ENCODE results near the gene TMEM176B. TPM values are rescaled to one million over a fixed set of nuclear protein-coding genes. Genes with fewer than 3 reads are reported as not detected.

TMEM176B gene
- total RNA-seq, 2 experiments from 2014 or later, result not detected

GRCh38 chr7:150797661-150798060 is 2.5 kb downstream of the TMEM176B start:
- DNase-seq, result no peak
- intact Hi-C loops (cut with micrococcal nuclease), result no loop called here
- Mint-ChIP-seq H3K4me1 (ENCODE audit: low read depth) (peaks cover 10% of the 10 kb centered on the region), H3K36me3 (ENCODE audit: low read depth) (no peaks in the 10 kb centered on the region), H3K27me3 (ENCODE audit: low read depth) (peaks cover 39% of the 10 kb centered on the region), H3K4me3 (no peak overlapping the region), H3K27ac (no peak overlapping the region), H3K9me3 (peaks cover 3% of the 10 kb centered on the region)
- CTCF ChIA-PET, result no interaction called here

GRCh38 chr7:150793569-150794238 is 6.5 kb downstream of the TMEM176B start:
- H3K36me3 Mint-ChIP-seq (ENCODE audit: low read depth), result no peaks in the 10 kb centered on the region
- DNase-seq, result no peak
- CTCF ChIA-PET, result interaction anchor here (1.1 to 2.8 kb wide), 2 partner anchors 14 to 83 kb away, joined by 3 to 15 read pairs; no protein-coding TSS in a partner anchor
- H3K27ac Mint-ChIP-seq, result no peak overlapping the region
- peaks cover 11% of the 10 kb centered on the region for H3K27me3 Mint-ChIP-seq (ENCODE audit: low read depth)
- peaks cover 3% of the 10 kb centered on the region for H3K9me3 Mint-ChIP-seq
- no peak overlapping the region for H3K4me3 Mint-ChIP-seq
- no peaks in the 10 kb centered on the region for H3K4me1 Mint-ChIP-seq (ENCODE audit: low read depth)
- intact Hi-C loops (cut with micrococcal nuclease), result no loop called here

- no peaks in the 10 kb centered on the region for H3K36me3 Mint-ChIP-seq (ENCODE audit: low read depth)
- no peak overlapping the region for H3K4me3 Mint-ChIP-seq
- peaks cover 3% of the 10 kb centered on the region for H3K9me3 Mint-ChIP-seq
- no peaks in the 10 kb centered on the region for H3K4me1 Mint-ChIP-seq (ENCODE audit: low read depth)
- CTCF ChIA-PET, result interaction anchor here (0.6 to 2.8 kb wide), 4 partner anchors 12 to 966 kb away, joined by 3 to 15 read pairs (median 3); no protein-coding TSS in a partner anchor
- intact Hi-C loops (cut with micrococcal nuclease), result no loop called here
- no peak for DNase-seq
- no peak overlapping the region for H3K27ac Mint-ChIP-seq
- H3K27me3 Mint-ChIP-seq (ENCODE audit: low read depth), result peaks cover 4% of the 10 kb centered on the region
These were observed 8.3 kb downstream of the TMEM176B start for GRCh38 chr7:150791746-150792452.

GRCh38 chr7:150791304-150791703 is 8.9 kb downstream of the TMEM176B start:
- CTCF ChIA-PET, result interaction anchor here (0.6 kb wide), 1 partner anchor 967 kb away, joined by 3 read pairs; no protein-coding TSS in a partner anchor
- intact Hi-C loops (cut with micrococcal nuclease), result no loop called here
- H3K27ac Mint-ChIP-seq, result no peak overlapping the region

GRCh38 chr7:150790416-150791075 is 9.6 kb downstream of the TMEM176B start:
- intact Hi-C loops (cut with micrococcal nuclease), result no loop called here
- CTCF ChIA-PET, result interaction anchor here (2.1 kb wide), 1 partner anchor 11 kb away, joined by 9 read pairs; no protein-coding TSS in a partner anchor
- H3K36me3 Mint-ChIP-seq (ENCODE audit: low read depth), result no peaks in the 10 kb centered on the region
- H3K27me3 Mint-ChIP-seq (ENCODE audit: low read depth), result peaks cover 2% of the 10 kb centered on the region
- peaks cover 8% of the 10 kb centered on the region for H3K4me1 Mint-ChIP-seq (ENCODE audit: low read depth)
- no peak overlapping the region for H3K4me3 Mint-ChIP-seq
- no peak for DNase-seq
- H3K27ac Mint-ChIP-seq, result no peak overlapping the region
- H3K9me3 Mint-ChIP-seq, result no peaks in the 10 kb centered on the region

More at GRCh38 chr7:150791304-150791703, 8.9 kb downstream of the TMEM176B start:
- Mint-ChIP-seq H3K36me3 (ENCODE audit: low read depth) (no peaks in the 10 kb centered on the region), H3K4me3 (no peak overlapping the region), H3K9me3 (peaks cover 3% of the 10 kb centered on the region), H3K27me3 (ENCODE audit: low read depth) (peaks cover 4% of the 10 kb centered on the region), H3K4me1 (ENCODE audit: low read depth) (peaks cover under 1% of the 10 kb centered on the region)
- DNase-seq, result no peak

GRCh38 chr7:150788474-150789269 is 11.5 kb downstream of the TMEM176B start:
- no peak overlapping the region for H3K4me3 Mint-ChIP-seq
- CTCF ChIA-PET, result interaction anchor here (0.6 to 2.1 kb wide), 4 partner anchors 9 to 305 kb away, joined by 3 to 9 read pairs (median 4); no protein-coding TSS in a partner anchor
- no peaks in the 10 kb centered on the region for H3K9me3 Mint-ChIP-seq
- no peak overlapping the region for H3K27ac Mint-ChIP-seq
- H3K36me3 Mint-ChIP-seq (ENCODE audit: low read depth), result no peaks in the 10 kb centered on the region
- DNase-seq, result no peak
- intact Hi-C loops (cut with micrococcal nuclease), result no loop called here
- H3K27me3 Mint-ChIP-seq (ENCODE audit: low read depth), result peaks cover 2% of the 10 kb centered on the region
- peaks cover 9% of the 10 kb centered on the region for H3K4me1 Mint-ChIP-seq (ENCODE audit: low read depth)

GRCh38 chr7:150787321-150788281 is 12.6 kb downstream of the TMEM176B start:
- DNase-seq, result no peak
- H3K4me3 Mint-ChIP-seq, result no peak overlapping the region
- H3K27ac Mint-ChIP-seq, result no peak overlapping the region

GRCh38 chr7:150784954-150785353 is 15.2 kb downstream of the TMEM176B start:
- no peak overlapping the region for H3K27ac Mint-ChIP-seq
- peaks cover 3% of the 10 kb centered on the region for H3K27me3 Mint-ChIP-seq (ENCODE audit: low read depth)
- no peak overlapping the region for H3K4me3 Mint-ChIP-seq
- CTCF ChIA-PET, result no interaction called here
- intact Hi-C loops (cut with micrococcal nuclease), result no loop called here
- H3K4me1 Mint-ChIP-seq (ENCODE audit: low read depth), result peaks cover 9% of the 10 kb centered on the region
- DNase-seq, result no peak
- no peaks in the 10 kb centered on the region for H3K9me3 Mint-ChIP-seq
- H3K36me3 Mint-ChIP-seq (ENCODE audit: low read depth), result no peaks in the 10 kb centered on the region

More at GRCh38 chr7:150787321-150788281, 12.6 kb downstream of the TMEM176B start:
- CTCF ChIA-PET, result interaction anchor here (0.6 to 1.4 kb wide), 3 partner anchors 9 to 111 kb away, joined by 3 to 6 read pairs (median 3); no protein-coding TSS in a partner anchor
- Mint-ChIP-seq H3K9me3 (no peaks in the 10 kb centered on the region), H3K4me1 (ENCODE audit: low read depth) (peaks cover 9% of the 10 kb centered on the region), H3K27me3 (ENCODE audit: low read depth) (peaks cover 2% of the 10 kb centered on the region), H3K36me3 (ENCODE audit: low read depth) (no peaks in the 10 kb centered on the region)
- intact Hi-C loops (cut with micrococcal nuclease), result no loop called here

- intact Hi-C loops (cut with micrococcal nuclease), result no loop called here
- H3K36me3 Mint-ChIP-seq (ENCODE audit: low read depth), result no peaks in the 10 kb centered on the region
- no peak overlapping the region for H3K27ac Mint-ChIP-seq
- peaks cover 3% of the 10 kb centered on the region for H3K27me3 Mint-ChIP-seq (ENCODE audit: low read depth)
- CTCF ChIA-PET, result interaction anchor here (0.6 to 1.1 kb wide), 3 partner anchors 52 to 463 kb away, joined by 3 to 6 read pairs (median 5); no protein-coding TSS in a partner anchor
- peaks cover 9% of the 10 kb centered on the region for H3K4me1 Mint-ChIP-seq (ENCODE audit: low read depth)
- no peak for DNase-seq
- no peaks in the 10 kb centered on the region for H3K9me3 Mint-ChIP-seq
- H3K4me3 Mint-ChIP-seq, result no peak overlapping the region
These were observed 15.9 kb downstream of the TMEM176B start for GRCh38 chr7:150784120-150784736.

GRCh38 chr7:150781961-150782360 is 18.2 kb downstream of the TMEM176B start:
- H3K36me3 Mint-ChIP-seq (ENCODE audit: low read depth), result no peaks in the 10 kb centered on the region
- CTCF ChIA-PET, result no interaction called here
- peaks cover 3% of the 10 kb centered on the region for H3K27me3 Mint-ChIP-seq (ENCODE audit: low read depth)
- peaks cover 14% of the 10 kb centered on the region for H3K4me1 Mint-ChIP-seq (ENCODE audit: low read depth)
- no peak overlapping the region for H3K4me3 Mint-ChIP-seq
- H3K9me3 Mint-ChIP-seq, result no peaks in the 10 kb centered on the region
- intact Hi-C loops (cut with micrococcal nuclease), result no loop called here
- no peak overlapping the region for H3K27ac Mint-ChIP-seq
- DNase-seq, result no peak
